ENCODE data around the gene RESF1.

- no peak for TF ChIP-seq CTCF (conservative IDR thresholded peaks at IDR 0.05; ENCODE audit: low read length)
- no peak for TF ChIP-seq EZH2phosphoT487 (IDR thresholded peaks at IDR 0.05; ENCODE audit: borderline replicate concordance, low read depth, low read length)
Measured at GRCh38 chr12:31991146-31991545, 31.9 kb downstream of the RESF1 start.

Measured in OCI-LY7 (cell line).